Sigmoid colon (tissue), 4 donors: ENCODE data around the gene MRPL12.

Experiments
- CTCF ChIP-seq, 4 experiments: fragments of 450-650 bp in 3 of 4; fragments of 200-600 bp in 1 of 4; IDR thresholded peaks; one replicate each; pipeline ENCODE4 v1.5.1; 2016 to 2019; ENCODE audit warnings: antibody characterized with exemption in 4 of 4, mild to moderate bottlenecking in 3 of 4, moderate library complexity in 2 of 4
- EP300 ChIP-seq, 4 donors: sonication (generic); formaldehyde crosslinking; IDR thresholded peaks; one replicate each; pipeline ENCODE4 v1.6.1; 2017; ENCODE audit warnings: antibody characterized with exemption in 4 of 4

DNA sequence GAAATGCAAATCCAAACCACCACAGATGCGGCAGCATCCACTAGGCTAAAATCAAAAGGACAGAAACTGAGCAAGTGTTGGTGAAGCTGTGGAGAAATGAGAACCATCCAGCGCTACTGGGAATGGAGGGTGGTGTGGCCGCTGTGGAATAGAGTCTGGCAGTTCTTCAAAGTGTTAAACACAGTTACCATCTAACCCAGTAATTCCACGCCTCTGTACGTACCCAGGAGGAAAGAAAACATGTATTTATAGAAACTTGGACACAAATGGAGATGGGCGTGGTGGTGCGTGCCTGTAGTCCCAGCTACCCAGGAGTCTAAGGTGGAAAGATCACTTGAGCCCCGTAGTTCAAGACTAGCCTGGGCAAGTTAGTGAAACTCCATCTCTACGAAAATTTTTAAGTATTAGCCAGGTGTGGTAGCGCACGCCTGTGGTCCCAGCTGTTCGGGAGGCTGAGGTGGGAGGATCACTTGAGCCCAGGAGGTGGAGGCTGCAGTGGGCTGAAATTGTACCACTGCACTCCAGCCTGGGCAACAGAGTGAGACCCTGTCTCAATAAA, 20.6 kb downstream of the MRPL12 start:
- TF ChIP-seq CTCF (IDR thresholded peaks at IDR 0.05) (no peak), EP300 (IDR thresholded peaks at IDR 0.05) (no peak)
